NCI-H2227 (cell line): ENCODE measurements around the gene LRRC23.
"Not testable (repeated sequence)": the region's sequence is repeated elsewhere in the genome, so short reads cannot be mapped to it uniquely, and the experiment has no call there.

Experiments
- DNase-seq: peaks from one replicate; lab custom pipeline; 2025; ENCODE audit not compliant: unreplicated experiment; lab: John Stamatoyannopoulos, UW

LRRC23 gene

GRCh38 chr12:6872073-6873048 is 32.3 kb upstream of the LRRC23 start:
- DNase-seq = peak; percentile 85

GRCh38 chr12:6873094-6874014 is 31.3 kb upstream of the LRRC23 start, which contains the start of gene SPSB2:
TSS of gene SPSB2 (minus strand) at chr12:6873303. CDS start at chr12:6872901, 402 bp downstream.
- peak; percentile 97 for DNase-seq

- DNase-seq = not testable (repeated sequence)
Observed at GRCh38 chr12:6874015-6874368, 30.6 kb upstream of the LRRC23 start.

GRCh38 chr12:6879824-6880223 is 24.8 kb upstream of the LRRC23 start:
- DNase-seq = not testable (repeated sequence)

GRCh38 chr12:6883252-6883651 is 21.4 kb upstream of the LRRC23 start:
- no peak for DNase-seq

- DNase-seq = no peak
Observed at GRCh38 chr12:6883683-6884082, 20.9 kb upstream of the LRRC23 start.

- DNase-seq = no peak
Observed at GRCh38 chr12:6884539-6884938, 20.1 kb upstream of the LRRC23 start.

GRCh38 chr12:6886206-6886999 is 18.2 kb upstream of the LRRC23 start:
- not testable (repeated sequence) for DNase-seq

GRCh38 chr12:6887460-6887859 is 17.2 kb upstream of the LRRC23 start:
- no peak for DNase-seq

GRCh38 chr12:6888360-6888759 is 16.3 kb upstream of the LRRC23 start:
- DNase-seq = no peak

- not testable (repeated sequence) for DNase-seq
Observed at GRCh38 chr12:6888794-6889193, 15.8 kb upstream of the LRRC23 start.

- not testable (repeated sequence) for DNase-seq
Observed at GRCh38 chr12:6889775-6890573, 14.6 kb upstream of the LRRC23 start.

GRCh38 chr12:6890789-6891645 is 13.6 kb upstream of the LRRC23 start:
- peak; percentile 97 for DNase-seq

GRCh38 chr12:6891646-6892001 is 13.0 kb upstream of the LRRC23 start:
- no peak for DNase-seq

GRCh38 chr12:6892683-6893082 is 11.9 kb upstream of the LRRC23 start:
- DNase-seq = not testable (repeated sequence)

GRCh38 chr12:6894321-6894720 is 10.3 kb upstream of the LRRC23 start:
- no peak for DNase-seq

- no peak for DNase-seq
Observed at GRCh38 chr12:6896846-6897435, 7.7 kb upstream of the LRRC23 start.

- no peak for DNase-seq
Observed at GRCh38 chr12:6899427-6899826, 5.2 kb upstream of the LRRC23 start.
